Tongue (tissue), 2 donors: ENCODE results near the gene BABAM2. TPM values are rescaled to one million over a fixed set of nuclear protein-coding genes. Genes with fewer than 3 reads are reported as not detected.
"Not testable (repeated sequence)": the region's sequence is repeated elsewhere in the genome, so short reads cannot be mapped to it uniquely, and the experiment has no call there.

Experiments used
- DNase-seq: peaks from one replicate; pipeline ENCODE4 v3.0.0-alpha.2; 2015
- total RNA-seq: library from RNA; depleted of rRNA; stranded (reverse); fragments of >200 nt; gene quantifications from one replicate; pipeline ENCODE4 v1.2.3, GENCODE V29; 2014

BABAM2 gene
- total RNA-seq, 1 donor from 2014 or later, result 16.1 TPM

GRCh38 chr2:28363686-28364280 is 473.3 kb downstream of the BABAM2 start:
- no peak for DNase-seq

GRCh38 chr2:28364610-28365009 is 474.1 kb downstream of the BABAM2 start:
- DNase-seq, result no peak

DNA sequence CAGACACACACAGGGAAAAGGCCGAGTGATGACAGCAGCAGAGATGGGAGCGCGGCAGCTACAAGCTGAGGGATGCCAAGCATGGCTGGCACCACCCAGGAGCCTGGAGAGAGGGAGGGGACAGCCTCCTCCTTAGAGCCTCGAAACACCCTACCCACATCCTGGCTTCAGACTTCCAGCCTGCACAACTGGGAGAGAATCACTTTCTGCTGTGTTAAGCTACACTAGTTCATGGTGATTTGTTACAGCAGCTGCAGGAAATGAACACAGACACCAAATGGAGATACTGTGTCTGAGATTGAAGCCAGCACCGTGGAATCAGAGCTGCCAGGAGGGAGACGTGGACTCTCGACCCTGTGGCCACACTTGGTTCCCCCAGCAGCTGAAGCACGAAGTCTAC is 474.6 kb downstream of the BABAM2 start:
- peak; percentile 94 for DNase-seq

DNA sequence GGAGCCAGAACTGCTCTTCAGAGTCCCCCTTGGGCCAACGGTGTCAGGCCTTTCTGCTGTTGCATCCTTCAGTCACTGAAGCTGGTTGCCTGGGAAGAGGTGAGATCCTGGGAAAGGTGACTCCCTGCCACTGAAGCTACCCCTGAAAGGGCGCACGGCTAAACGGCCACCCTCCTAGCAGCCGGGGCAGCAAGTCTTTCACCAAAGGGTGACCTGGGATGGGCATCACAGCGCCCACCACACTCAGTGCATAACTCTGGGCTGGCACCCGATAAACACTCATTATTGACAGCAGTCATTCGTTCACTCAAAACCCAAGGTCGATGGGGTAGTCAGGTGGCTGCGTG is 475.6 kb downstream of the BABAM2 start:
- DNase-seq, result no peak

- no peak for DNase-seq
These were observed 476.2 kb downstream of the BABAM2 start for GRCh38 chr2:28366496-28367282.

DNA sequence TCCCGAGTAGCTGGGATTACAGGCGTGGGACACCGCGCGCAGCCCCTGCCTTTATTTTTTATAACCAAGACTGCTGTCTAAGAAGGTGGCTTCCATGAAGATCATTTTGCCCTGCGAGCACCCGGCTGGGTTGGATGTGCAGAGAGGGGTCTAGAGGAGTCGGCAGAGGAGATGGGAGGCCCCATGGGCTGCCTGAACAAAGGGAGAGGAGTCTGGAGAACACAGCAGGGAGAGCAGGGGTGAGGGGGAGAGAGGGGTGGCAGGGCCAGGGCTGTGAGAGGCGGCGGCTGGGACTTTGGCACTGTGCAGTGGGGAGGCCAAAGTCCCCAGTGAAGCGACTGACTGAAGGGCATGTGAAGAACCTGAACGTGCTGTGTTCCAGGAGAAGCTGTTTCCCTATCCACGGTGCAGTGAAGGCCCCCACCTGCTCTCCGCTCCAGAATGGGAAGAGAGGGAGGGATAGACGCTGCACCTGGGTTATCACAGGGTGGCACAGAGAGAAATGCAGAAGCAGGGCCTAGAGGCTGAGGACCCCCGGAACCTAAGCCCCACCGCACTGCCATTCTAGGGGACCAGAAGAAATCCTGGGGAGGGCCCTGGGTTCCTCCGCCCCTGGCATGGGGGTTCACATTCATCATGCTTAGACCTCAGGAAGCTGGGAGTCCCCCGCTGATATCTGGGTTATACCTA is 477.3 kb downstream of the BABAM2 start:
- DNase-seq, result no peak

DNA sequence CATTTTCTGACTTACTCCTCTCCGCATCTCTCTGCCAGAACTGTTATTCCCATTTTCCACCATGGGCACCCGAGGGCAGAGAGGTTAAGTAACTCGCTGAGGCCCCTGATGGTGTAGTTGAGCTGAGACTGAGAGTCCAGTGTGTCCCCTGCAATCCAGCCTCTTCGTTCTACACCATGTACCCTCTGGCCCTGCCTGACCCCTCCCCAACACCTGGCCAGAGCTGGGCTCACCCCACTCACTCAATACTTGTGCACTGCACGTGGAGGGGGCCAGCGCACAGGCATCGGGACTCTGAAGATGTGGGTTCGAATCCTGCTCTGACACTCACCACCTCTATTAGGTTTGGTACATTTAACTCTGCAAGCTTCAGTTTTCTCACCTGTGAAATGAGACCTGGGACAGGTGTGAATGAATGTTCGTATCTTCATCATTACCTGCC is 477.8 kb downstream of the BABAM2 start:
- no peak for DNase-seq

- no peak for DNase-seq
These were observed 478.8 kb downstream of the BABAM2 start for GRCh38 chr2:28369358-28369757.

DNA sequence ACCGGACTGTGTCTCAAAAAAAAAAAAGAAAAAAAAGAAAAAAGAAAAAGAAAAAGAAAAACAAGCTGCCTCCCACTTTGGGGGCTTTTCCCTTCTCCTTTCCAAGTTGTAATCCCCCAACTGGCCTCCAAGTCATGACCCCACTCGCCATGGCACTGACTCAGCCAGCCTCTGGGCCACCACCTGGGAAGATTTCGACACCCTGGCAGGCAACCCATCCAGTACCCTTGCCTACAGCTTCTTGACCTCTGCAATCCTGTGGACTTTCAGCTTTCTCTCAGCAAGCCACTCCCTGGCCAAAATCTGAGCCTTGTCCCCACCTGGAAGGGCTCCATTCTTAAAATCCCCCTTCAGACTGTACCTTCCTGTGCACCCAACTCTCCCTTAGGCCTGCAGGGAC is 479.8 kb downstream of the BABAM2 start:
- DNase-seq, result no peak

DNA sequence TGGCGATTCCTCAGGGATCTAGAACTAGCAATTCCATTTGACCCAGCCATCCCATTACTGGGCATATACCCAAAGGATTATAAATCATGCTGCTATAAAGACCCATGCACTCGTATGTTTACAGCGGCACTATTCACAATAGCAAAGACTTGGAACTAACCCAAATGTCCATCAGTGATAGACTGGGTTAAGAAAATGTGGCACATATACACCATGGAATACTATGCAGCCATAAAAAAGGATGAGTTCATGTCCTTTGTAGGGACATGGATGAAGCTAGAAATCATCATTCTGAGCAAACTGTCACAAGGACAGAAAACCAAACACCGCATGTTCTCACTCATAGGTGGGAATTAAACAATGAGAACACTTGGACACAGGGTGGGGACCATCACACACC is 481.2 kb downstream of the BABAM2 start:
- DNase-seq, result not testable (repeated sequence)

- no peak for DNase-seq
These were observed 483.3 kb downstream of the BABAM2 start for GRCh38 chr2:28373854-28374253.

- no peak for DNase-seq
These were observed 483.8 kb downstream of the BABAM2 start for GRCh38 chr2:28374331-28374730.

DNA sequence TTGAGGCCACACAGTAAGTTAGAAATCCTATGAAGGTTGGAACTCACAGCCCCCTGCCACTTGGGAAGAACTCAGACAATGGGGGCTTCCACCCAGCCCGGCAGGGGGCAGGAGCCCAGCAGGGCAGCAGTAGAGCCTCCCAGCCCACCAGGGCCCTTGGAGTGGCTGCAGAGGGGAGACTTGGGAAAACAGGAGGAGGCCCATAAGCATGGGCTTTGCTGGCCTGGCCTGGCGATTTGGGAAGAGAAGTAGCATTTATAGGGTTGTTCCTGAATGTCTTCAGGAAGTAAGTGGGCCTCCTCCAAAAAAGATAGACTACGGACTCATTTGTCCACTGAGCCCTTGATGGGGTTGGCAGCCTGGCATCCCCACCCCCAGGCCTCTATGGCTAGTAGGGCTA is 484.7 kb downstream of the BABAM2 start:
- no peak for DNase-seq

GRCh38 chr2:28375742-28376631 is 485.5 kb downstream of the BABAM2 start:
- no peak for DNase-seq

- DNase-seq, result no peak
These were observed 486.8 kb downstream of the BABAM2 start for GRCh38 chr2:28377195-28377816.

- DNase-seq, result peak; percentile 92
These were observed 487.6 kb downstream of the BABAM2 start for GRCh38 chr2:28377984-28378678.

- DNase-seq, result no peak
These were observed 488.4 kb downstream of the BABAM2 start for GRCh38 chr2:28378679-28379584.

DNA sequence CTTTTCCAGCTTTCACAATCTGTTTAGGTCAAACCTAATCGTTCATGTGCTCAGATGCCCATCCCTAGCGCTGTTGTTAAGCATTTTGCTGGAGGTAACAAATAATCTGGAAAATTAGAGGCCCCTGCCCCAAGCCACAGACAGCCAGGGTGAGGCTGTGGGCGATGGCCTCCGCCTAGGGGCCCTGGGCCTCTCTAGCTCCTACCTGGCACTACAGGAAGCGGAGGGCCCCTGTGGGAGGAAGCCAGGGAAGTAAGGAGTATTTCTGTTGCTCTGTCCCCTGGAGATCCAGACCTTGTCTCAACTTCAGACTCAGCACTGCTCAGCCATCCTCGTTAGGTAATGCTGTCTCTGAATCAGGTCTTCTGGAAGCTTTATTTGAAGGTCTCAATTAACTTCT is 489.7 kb downstream of the BABAM2 start:
- DNase-seq, result no peak

DNA sequence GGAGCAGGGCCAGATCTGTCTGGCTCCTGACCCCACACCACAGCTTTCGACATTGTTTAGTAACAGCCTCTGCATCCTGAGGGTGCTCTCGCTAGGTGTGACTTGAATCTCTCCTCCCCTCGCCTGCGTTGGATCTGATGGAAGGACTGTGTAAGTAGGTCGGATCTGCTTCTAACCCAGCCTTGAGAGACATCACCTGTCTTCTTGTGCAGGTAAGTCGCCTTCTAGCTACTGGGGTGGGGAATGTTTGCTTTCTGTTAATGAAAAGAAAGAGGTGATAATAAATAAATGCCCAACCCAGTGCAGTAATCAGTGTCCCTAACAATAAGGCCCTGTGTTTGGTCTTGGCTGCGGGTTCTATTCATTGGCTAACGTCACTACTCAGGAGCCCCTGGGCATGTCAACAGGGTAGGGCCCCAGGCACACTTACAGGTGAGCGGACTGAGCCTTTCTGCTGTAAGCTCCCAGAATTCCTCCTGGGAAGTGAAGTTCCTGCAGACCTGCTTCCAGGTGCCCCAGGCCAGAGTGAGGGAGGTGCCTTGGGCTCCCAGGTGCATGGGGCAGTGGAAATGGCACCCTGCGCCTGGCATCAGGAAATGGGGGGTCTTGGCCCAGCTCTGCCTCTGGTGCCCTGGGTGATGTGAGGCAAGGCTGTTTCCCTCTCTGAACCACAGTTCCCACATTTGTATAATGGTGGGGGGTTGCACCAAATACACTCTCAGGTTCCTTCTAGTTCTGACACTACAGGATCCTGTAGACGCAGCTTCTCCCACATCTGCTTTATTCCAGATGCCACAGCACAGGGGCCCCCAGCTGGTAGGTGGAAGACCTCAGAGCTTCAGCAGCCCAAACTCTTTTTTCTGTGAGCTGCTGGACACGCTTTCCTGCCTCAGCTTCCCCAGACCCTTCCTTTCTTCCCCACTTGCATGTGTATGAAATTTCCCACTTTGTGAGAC is 491.0 kb downstream of the BABAM2 start:
- no peak for DNase-seq
